WTC11 (cell line): ENCODE measurements around the gene XDH.

Experiments used
- AFF4 ChIP-seq: sonication (generic); formaldehyde crosslinking; IDR thresholded peaks from 2 replicates; pipeline ENCODE4 v1.8.1; 2023; ENCODE audit warnings: mild to moderate bottlenecking, missing genetic modification reagents, borderline replicate concordance
- ATF2 ChIP-seq: sonication (generic); formaldehyde crosslinking; IDR thresholded peaks from 2 replicates; pipeline ENCODE4 v1.8.1; 2022; ENCODE audit warnings: low read depth, missing genetic modification reagents, borderline replicate concordance
- CTCF ChIP-seq: fragments of 200-600 bp; IDR thresholded peaks from 2 replicates; pipeline ENCODE4 v1.8.0; 2022; ENCODE audit warnings: antibody characterized with exemption
- GABPB1 ChIP-seq: sonication (generic); formaldehyde crosslinking; IDR thresholded peaks from 2 replicates; pipeline ENCODE4 v1.8.1; 2023; ENCODE audit warnings: mild to moderate bottlenecking, missing genetic modification reagents
- NR2C2 ChIP-seq: sonication (generic); formaldehyde crosslinking; IDR thresholded peaks from 2 replicates; pipeline ENCODE4 v1.8.0; 2022; ENCODE audit warnings: mild to moderate bottlenecking, missing genetic modification reagents
- TF ChIP-seq, protein P1 (sequence below): sonication (generic); formaldehyde crosslinking; IDR thresholded peaks from 2 replicates; pipeline ENCODE4 v1.8.0; 2022; ENCODE audit warnings: missing genetic modification reagents
- TF ChIP-seq, protein P2 (sequence below): sonication (generic); formaldehyde crosslinking; IDR thresholded peaks from 2 replicates; pipeline ENCODE4 v1.8.1; 2023; ENCODE audit warnings: mild to moderate bottlenecking, missing genetic modification reagents

DNA sequence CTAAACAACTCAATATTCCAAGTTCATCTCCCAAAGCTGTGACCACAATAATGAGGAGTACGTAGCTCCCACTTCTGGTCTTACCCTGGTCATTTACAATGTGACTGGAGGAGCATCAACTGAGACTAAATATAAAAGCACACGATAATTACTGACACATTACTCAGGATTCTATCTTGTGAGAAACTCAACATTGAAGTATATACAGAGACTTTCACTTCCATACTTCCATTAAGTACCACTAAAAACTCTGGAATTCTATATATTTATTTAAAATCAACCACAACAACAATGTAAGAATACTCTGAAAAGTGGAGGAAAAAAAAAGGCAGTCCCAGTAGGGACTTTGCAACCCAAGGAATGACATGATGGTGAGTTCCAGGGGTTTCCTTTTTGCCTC is 61.4 kb downstream of the XDH start:
- TF ChIP-seq AFF4 (no peak), CTCF (no peak), ATF2 (CRISPR knock-in tag) (no peak), NR2C2 (CRISPR knock-in tag) (no peak), GABPB1 (CRISPR knock-in tag) (no peak)
- TF ChIP-seq, protein P1, sequence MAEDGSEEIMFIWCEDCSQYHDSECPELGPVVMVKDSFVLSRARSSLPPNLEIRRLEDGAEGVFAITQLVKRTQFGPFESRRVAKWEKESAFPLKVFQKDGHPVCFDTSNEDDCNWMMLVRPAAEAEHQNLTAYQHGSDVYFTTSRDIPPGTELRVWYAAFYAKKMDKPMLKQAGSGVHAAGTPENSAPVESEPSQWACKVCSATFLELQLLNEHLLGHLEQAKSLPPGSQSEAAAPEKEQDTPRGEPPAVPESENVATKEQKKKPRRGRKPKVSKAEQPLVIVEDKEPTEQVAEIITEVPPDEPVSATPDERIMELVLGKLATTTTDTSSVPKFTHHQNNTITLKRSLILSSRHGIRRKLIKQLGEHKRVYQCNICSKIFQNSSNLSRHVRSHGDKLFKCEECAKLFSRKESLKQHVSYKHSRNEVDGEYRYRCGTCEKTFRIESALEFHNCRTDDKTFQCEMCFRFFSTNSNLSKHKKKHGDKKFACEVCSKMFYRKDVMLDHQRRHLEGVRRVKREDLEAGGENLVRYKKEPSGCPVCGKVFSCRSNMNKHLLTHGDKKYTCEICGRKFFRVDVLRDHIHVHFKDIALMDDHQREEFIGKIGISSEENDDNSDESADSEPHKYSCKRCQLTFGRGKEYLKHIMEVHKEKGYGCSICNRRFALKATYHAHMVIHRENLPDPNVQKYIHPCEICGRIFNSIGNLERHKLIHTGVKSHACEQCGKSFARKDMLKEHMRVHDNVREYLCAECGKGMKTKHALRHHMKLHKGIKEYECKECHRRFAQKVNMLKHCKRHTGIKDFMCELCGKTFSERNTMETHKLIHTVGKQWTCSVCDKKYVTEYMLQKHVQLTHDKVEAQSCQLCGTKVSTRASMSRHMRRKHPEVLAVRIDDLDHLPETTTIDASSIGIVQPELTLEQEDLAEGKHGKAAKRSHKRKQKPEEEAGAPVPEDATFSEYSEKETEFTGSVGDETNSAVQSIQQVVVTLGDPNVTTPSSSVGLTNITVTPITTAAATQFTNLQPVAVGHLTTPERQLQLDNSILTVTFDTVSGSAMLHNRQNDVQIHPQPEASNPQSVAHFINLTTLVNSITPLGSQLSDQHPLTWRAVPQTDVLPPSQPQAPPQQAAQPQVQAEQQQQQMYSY (CRISPR knock-in tag): no peak
- TF ChIP-seq, protein P2, sequence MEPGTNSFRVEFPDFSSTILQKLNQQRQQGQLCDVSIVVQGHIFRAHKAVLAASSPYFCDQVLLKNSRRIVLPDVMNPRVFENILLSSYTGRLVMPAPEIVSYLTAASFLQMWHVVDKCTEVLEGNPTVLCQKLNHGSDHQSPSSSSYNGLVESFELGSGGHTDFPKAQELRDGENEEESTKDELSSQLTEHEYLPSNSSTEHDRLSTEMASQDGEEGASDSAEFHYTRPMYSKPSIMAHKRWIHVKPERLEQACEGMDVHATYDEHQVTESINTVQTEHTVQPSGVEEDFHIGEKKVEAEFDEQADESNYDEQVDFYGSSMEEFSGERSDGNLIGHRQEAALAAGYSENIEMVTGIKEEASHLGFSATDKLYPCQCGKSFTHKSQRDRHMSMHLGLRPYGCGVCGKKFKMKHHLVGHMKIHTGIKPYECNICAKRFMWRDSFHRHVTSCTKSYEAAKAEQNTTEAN (CRISPR knock-in tag): no peak
